ENCODE data around the gene GALNT17.

Gene GALNT17

DNA sequence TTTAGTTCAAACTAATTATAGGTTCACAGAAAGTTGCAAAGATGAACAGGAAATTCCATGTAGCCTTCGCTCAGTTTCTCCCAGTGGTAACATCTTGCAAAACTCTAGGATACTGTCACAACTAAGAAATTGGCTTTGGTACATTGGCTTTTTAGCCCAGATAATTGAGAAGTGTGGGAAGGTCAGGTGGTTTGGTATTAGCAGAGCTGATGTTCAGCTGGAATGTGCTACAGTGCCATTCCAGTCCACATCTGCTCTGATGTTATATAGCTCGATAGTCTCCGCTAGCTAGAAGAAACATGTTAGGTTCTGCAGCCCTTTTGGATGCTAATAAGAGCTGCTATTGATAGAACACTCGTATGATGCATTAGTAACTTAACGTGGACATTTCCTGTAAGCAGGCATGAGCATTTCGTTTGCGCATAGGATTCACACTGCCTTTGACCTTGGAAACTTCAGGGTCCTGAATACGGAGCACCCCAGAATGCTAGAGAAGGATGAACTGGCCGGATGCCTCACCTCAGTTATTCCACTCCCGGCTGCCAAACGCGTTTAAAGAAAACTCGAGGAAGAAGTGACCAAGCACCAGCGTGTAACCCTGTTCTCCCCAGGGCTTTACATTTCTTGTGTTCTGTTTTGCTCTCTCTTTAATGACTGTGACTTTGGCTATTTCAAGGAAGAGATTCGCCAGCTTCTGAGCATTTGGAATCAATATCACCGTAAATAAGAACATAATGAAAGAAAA is 271.4 kb downstream of the GALNT17 start:
- DNase-seq = no peak

DNA sequence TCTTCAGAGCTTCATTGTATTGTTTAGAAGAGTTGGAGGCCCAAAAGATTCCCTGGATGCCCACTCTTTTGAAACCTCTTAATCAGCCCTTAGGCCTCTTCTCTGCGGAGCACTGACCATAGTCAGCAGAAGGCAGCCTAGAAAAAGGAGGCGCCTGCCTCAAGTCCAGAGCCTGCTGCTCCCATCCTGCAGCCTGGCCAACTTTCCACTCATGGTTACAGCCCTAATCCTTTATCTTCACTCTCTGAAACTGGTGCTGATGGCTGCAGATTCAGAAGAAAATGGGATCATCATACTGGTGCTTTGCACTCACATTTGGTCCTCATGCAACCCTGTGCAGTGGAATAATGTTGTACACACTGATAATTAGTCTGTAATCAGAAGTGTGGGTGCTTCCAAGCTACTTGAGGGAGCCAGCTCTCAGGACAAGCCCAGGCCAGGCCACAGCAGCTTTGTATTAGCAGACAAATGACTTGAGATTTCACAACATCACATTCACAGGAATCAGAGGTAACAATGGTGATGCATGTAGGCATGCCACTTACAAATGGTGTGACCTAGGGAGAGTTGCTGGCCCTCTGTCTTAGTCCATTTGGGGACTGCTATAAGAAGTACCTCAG is 272.9 kb downstream of the GALNT17 start:
- no peak for DNase-seq

DNA sequence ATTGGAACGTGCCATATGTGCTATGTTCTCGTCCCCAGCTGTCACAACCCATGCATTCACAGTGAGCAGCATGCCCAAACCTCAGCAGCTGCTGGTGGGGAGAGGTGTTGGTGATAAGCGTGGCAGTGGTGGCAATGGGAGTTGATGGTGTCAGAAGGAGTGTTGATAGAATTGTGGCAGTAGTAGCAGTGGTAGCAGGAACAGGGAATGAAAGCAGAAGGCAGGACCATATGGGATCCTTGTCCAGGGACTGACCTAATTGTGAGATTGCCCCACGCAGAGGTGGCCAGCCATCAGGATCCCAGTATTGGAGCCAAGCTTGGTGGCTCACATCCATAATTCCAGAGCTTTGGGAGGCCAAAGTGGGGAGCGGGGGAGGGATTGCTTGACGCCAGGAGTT is 276.3 kb downstream of the GALNT17 start:
- no peak for DNase-seq

DNA sequence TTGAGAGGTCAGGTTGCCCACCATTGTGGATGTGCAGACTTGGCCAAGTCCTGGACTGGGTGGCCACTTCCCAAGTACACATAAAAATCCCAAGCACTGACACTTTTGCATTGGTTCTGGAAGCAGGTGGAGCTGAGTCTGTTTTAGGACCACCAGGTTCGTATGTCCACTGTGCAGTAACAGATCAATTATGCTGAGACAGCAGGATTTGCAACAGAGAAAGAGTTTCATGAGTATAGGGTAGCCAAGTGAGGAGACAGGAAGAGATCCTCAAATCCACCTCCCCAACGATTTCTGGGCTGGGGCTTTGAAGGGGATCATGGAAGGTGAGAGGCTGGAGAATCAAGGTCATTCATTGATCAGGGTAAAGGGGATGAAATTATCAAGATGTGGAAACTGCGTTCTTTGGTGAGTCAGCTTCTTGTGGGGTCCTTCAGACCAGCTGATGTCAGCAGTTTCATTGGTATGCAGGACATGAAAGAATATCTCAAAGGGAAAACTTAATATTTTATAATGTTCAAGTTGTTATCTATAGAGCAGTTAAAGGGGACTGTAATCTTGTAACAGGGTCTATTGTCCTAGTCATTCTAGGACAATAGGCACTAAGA is 277.7 kb downstream of the GALNT17 start:
- DNase-seq = no peak

DNA sequence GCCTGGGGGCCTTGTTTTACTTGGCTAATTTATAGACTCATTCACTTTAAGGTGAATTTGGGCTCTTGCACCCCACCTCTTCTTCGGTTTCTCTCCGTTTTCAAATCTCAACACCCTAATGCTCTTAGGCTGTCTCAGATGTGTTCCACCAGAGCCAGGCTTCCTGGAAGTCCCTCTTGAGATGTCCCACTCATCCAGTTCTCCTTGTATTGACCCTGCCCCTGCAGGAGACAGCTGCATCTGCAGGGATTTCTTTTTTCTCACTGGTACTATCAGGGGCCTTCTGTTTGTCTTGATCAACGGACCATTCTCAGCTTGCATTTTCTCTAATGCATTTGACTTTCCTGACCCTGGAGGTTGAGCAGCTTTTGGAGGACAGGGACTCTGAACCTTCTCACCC is 279.5 kb downstream of the GALNT17 start:
- no peak for DNase-seq

DNA sequence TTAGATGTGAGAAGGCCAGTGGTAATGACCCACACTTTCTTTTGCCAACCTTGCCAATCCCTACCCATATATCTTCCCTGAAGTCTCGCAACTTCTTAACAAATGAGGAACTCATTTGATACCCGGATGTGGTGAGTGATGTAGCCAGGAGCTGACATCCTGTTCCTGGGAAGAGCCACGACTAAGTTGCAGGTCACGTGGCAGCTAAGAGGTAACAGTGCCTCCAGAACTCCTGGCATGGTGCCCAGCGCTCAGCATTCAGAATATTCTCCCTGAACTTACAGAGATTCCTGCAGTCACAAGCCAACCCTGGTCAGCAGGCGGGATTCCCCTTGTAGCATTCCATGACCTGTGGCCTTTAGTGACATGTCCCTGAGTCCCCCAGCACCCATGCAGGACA is 282.5 kb downstream of the GALNT17 start:
- DNase-seq = no peak

DNA sequence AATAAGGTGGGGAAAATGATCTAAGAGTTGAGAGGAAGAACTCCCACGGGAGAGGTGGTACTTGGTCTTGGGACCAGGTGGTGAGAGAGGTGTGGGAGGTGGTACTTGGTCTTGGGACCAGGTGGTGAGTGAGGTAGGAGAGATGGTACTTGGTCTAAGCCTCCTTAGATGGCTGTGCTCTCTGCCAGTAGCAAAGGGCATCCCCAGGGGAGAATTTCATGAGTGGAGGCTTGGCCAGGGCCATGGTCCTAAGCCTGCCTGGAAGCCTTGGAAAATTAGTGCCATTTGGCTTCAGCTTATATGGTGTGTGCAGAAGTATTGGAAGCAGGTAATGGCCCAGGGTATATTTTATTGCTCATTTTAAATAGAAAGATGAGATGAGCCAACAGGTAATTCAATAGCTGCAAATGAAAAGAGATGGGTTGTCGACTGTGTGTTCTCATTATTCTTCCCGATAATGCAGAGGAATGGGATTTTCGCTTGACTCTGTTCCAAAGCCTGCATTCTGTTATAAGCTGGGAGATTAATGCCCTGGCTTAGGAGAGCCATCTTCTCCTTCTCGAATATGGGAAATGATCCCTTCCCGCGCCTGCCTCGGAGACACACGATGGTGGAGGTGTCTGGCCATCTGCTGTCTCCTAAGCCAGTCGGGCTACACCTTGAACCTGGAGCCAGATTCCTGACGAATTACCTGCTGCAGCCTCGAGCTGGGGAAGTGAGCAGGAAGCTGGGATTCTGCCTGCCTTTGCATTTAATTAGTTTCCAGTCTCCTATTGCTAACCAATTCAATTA is 287.8 kb downstream of the GALNT17 start:
- DNase-seq = no peak

DNA sequence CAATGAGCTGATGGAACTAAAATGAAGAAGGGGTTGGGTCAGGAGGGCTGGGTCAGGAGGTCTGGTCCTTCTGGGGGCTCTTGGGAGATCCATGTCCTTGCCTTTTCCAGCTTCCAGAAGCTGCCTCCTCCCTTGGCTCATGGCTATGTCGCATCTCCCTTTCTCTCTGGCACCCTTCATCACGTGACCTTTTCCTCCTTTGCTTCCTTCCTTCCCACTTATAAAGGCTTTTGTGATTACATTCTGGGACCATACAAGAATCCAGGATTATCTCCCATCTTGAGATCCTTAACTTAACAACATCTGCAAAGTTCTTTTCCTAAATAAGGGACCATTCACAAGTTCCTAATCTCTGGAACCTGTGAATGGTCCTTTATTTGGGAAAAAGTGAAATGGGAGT is 290.2 kb downstream of the GALNT17 start:
- no peak for DNase-seq

DNA sequence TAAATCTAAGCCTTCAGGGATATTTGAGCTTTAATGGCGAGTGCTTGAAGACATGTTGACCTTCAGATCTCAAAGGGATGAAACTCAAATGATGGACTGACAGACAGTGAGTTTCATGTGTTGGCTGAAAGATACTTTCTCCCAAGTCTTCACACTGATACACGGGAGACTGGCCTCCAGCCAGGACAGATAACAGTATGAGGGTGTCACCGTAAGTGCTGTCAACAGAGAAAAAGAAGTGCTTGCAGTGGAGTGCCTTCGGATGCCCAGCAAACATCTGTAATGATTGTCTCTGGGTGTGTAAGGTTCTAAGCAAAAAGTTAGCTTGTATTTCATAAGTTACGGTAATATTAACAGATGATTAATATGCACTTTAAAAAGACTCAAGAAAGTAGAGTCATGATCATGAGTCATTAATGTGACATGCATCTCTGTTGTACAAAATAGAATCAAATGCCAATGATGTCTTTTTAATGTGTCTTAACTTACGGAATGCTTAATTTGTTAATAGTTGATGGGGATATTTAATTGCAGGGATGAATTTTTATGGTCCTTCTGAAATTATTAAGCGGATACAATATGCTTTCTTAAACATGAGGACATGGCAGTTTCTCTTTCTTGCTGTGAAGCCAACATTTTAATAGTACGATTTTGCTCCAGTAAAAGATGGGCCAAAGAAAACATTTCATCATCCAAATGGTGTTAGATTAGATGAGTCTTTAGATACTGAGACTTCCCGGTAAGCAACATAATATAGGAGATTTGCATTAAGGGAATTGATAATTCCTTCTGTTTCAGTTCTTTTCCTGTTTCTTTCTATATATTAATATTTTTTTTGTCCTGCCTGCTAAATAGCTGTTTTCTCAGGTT is 292.5 kb downstream of the GALNT17 start:
- DNase-seq = no peak

DNA sequence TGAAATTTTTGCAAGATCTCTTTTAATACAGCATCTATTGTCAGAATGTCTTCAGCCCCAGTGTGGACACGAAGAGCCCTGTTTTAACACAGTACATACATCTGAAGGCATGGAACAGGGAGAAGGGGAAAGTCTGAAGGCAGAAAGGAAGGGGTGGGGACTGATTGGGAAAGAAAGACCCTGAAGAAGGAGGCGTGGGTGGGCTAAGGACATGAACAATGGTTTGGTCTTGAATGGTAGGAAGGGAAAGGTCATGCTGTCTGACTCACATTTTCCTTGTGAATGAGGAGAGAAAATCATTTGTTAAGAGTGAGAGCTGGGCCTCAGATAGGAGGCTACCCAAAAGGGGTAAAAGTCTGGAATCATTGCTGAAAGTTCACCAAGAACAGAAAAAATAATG is 297.1 kb downstream of the GALNT17 start:
- no peak for DNase-seq

DNA sequence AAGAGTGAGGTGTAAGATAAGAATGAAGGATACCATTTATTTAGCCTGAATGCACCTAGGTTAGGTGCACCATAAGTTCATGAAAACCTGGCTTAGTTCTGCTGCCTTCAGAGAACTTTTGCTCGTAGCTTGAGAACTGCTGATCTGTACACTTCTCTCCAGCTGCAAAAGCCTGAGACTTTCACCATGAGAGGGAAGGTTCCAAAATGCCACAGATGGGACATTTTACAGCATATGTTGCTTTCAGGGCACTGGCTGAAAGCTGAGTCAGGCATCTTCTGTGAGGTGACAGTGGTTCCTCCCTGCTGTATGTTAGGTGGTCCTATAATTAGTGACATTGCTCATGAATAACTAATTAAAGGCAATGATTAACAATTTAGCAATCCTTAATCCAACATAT is 298.3 kb downstream of the GALNT17 start:
- no peak for DNase-seq

DNA sequence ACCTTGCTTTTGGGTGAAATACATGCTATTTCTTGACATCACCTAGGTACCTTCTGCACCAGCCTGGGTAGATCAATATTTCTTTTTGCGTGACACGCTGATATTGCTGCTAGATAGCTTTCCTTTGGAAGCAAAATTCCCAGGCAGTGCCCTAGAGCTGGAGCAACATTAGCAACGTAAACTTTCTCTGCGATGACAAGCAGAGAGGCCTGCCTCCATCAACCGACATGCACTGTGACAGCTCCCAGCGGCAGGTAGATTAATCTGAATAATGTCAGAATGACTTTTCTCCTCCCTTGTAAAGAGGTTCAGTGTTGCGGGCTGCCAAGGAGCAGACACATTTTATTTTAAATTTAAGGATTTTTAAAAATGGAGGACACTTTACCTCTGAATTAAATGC is 307.4 kb downstream of the GALNT17 start:
- DNase-seq = no peak

DNA sequence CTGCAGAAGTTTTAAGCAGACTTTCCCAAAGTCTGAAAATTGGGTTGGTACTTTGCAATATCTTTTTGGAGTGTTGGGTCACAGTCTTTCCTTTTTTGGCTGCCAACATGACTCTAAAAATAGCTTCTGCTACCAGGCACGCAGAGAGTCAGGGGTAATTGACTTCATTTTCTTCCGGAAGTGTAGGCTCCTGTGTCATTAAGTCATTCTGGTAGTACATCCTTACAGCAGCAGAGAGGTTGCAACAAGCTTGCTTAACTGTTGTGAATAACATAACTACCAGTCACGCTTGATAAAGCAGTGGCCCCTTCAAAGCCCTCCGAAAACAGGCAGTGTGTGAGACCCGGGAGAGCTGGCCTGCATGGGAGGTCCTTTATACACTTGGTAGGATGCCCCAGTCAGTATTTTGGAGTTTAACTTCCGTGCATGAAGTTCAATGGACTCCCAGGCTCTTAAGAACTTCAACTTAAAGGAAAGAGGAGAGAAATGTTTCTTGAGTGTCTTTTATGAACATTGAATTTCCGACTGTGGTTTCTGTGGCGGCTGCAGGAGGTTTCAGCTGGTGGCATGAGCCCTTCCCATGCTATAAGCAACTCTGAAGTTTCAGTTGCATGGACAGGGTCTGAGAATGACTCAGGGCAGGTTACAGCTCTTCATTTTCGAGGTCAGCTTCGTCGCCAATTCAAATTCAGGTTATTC is 310.7 kb downstream of the GALNT17 start:
- DNase-seq = no peak

DNA sequence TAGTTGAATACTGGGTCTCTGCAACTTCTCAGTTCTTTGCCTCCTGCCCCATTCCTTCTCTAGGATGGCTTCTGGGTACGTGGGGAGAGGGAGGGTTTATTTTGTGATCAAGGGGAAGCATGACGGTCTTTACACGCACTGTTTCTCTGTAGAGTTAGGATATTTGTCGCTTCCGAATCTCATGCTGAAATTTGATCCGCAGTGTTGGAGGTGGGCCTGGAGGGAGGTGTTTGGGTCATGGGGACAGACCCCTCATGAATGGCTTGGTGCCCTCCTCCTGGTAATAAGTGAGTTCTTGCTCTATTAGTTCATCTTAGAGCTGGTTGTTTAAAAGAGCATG is 311.2 kb downstream of the GALNT17 start:
- DNase-seq = no peak

DNA sequence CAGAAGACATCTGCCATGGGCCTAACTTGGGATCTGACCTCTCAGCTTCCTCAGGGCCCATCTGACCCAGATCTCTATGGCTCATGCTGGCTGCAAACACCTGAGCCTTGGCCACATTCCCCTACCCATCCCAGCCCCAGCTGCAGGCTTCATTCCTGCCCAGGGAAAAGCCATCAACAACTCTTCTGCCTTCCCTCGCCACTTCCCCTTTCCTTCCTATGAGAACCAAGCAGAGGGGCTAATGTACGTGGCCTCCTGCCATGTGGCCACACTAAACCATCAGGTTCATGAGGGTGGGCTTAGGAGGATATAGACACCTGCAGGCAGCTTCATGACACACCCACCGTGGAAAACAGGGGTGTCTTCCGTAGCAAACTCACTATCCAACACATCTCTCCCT is 312.2 kb downstream of the GALNT17 start:
- DNase-seq = no peak

DNA sequence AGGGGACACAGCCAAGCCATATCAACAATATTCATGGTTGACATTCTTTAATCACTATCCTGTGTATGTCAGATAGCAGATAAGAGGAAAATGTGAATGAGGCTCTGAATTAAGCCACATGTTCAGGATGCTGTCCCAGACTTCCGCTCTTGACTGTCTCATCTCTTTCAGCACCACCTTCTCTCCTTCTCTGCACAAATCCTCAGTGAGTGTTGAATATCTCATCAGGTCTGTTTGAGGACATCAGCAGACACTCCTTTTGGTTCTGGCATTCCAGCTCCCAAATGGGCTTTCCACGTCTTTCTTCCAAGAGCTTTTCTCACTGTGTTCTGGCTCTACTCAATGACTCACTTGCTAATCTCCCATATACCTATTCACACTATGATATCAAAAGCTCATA is 321.7 kb downstream of the GALNT17 start:
- no peak for DNase-seq

DNA sequence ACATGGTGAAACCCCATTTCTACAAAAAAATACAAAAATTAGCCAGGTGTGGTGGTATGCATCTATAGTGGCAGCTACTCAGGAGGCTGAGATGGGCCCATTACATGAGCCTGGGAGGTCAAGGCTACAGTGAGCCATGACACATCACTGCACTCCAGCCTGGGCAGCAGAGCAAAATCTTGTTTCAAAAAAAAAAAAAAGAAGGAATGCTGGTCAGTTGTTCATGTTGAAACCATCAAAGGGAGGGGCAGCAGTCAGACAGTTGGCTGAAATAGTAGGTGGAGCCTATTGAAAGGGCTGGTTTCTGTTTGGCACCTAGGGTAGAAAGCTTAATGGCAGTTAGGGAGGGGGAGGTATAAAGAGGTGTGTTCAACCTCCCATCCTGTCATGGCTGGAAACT is 323.0 kb downstream of the GALNT17 start:
- DNase-seq = no peak

DNA sequence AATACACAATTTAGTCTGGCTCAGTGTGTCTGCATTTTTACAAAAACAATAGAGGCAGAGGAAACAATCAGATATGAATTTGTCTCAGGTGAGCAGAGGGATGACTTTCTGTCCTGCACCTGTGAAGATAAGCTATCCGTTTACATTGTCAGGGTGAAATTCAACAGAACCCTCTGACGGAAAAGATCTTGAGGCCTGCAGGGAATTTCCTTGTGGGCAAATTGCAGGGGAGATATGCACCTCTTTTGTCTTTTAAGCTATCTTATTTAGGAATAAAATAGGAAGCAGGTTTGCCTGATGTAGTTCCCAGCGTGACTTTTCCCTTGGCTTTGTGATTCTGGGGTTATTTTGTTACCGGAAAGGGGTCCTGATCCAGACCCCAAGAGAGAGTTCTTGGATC is 325.1 kb downstream of the GALNT17 start:
- no peak for DNase-seq

DNA sequence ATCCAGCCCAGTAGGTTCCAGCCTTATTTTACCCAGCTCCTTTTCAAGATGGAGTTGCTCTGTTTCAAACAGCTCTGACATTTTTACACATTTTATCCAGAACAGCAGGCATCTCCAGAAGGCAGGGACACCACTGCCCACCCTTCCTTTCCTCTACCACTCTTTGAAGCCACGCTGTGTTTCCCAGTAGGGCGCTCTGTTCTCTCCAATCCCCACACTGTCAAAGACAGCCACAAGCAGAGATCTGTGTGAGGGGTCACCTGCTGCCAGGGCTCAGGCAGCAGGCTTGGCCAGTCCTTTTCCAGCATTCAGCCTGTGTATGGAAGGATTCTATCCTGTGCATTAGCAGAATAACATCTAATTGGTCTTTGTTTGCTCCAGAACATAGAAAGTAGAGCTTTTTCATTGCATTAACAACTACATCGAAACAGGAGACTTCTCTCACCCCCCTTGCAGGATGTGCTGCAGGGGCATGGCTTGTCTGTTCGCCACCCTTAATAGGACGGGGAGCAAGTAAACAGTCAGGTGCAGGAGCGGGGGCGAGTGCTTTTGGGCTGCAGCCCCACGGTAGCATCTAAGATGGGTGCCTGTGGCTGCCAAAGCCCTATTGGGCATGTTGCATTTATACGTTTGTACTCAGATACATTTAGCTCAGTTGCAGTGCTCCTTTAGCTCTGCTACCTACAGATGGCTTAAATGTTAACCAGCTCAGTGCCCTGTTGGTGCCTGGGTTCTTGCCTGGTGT is 326.1 kb downstream of the GALNT17 start:
- no peak for DNase-seq

DNA sequence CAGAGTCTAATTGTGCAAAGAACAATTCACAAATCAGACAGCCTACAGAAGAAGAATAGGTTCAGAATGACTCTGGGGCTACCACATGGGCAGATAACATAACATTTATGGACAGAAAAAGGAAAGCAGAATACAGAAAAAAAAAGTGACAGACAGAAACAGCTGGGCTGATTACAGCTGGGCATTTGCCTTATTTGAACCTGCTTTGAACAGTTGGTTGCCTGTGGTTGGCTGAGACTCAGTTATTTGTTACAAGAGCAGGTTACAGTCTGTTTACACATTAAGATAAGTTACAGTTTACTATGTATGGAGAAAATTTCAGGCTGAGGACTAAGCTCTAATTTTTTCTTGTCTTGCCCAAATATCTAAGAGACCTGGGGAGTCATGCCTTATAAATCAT is 327.2 kb downstream of the GALNT17 start:
- no peak for DNase-seq

DNA sequence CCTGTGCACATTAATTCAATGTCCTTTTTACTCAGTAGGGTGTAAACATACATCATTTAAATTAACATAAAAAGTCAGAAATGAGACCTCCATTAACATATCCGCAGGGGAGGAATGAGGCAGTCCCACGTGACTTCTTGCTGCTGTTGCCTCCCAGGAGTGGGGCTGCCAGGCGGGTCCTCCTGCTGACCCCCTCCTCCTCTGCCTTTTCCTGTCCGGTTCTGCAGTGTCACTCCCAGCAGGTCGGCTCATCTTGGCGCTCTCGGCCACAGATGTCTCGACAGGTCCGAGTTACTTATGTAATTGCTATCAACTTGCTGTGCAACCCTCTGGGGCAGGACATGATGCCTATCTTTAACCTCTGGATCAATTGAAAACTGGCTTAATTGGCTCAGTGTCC is 329.6 kb downstream of the GALNT17 start:
- no peak for DNase-seq

Measured in stimulated activated CD4-positive, alpha-beta T cell treated with anti-CD3 and anti-CD28 coated beads, Interleukin-2, amount 100 ng/mL, for 24 hours (primary cell).